Measurements from ENCODE around the gene DHX57.
"Not testable (repeated sequence)": the region's sequence is repeated elsewhere in the genome, so short reads cannot be mapped to it uniquely, and the experiment has no call there.

Gene DHX57

GRCh38 chr2:38792751-38793150 lies 83.0 kb downstream of the DHX57 start:
- no peak for DNase-seq

GRCh38 chr2:38792321-38792720 lies 83.4 kb downstream of the DHX57 start:
- DNase-seq = not testable (repeated sequence)

- no peak for DNase-seq
These were observed 84.0 kb downstream of the DHX57 start for GRCh38 chr2:38791744-38792143.

GRCh38 chr2:38789691-38790090 lies 86.0 kb downstream of the DHX57 start:
- DNase-seq = no peak

GRCh38 chr2:38788306-38788705 lies 87.4 kb downstream of the DHX57 start:
- DNase-seq = no peak

- no peak for DNase-seq
These were observed 92.1 kb downstream of the DHX57 start for GRCh38 chr2:38783586-38783985.

GRCh38 chr2:38778687-38779082 lies 97.0 kb downstream of the DHX57 start:
- DNase-seq = no peak

- no peak for DNase-seq
These were observed 99.2 kb downstream of the DHX57 start for GRCh38 chr2:38776531-38776930.

GRCh38 chr2:38775921-38776225 lies 99.9 kb downstream of the DHX57 start:
- no peak for DNase-seq

- DNase-seq = no peak
These were observed 100.4 kb downstream of the DHX57 start for GRCh38 chr2:38775097-38775920.

GRCh38 chr2:38771632-38772031 lies 104.1 kb downstream of the DHX57 start:
- no peak for DNase-seq

- no peak for DNase-seq
These were observed 110.2 kb downstream of the DHX57 start for GRCh38 chr2:38765551-38765950.

- DNase-seq = no peak
These were observed 110.6 kb downstream of the DHX57 start for GRCh38 chr2:38765149-38765548.

- no peak for DNase-seq
These were observed 112.0 kb downstream of the DHX57 start for GRCh38 chr2:38763728-38764127.

GRCh38 chr2:38763228-38763627 lies 112.5 kb downstream of the DHX57 start:
- no peak for DNase-seq

- DNase-seq = not testable (repeated sequence)
These were observed 119.8 kb downstream of the DHX57 start for GRCh38 chr2:38755891-38756290.

GRCh38 chr2:38754506-38754905 lies 121.2 kb downstream of the DHX57 start:
- DNase-seq = no peak

GRCh38 chr2:38754049-38754448 lies 121.7 kb downstream of the DHX57 start:
- no peak for DNase-seq

GRCh38 chr2:38751596-38752410 lies 123.9 kb downstream of the DHX57 start:
- peak; percentile 40 for DNase-seq

GRCh38 chr2:38750891-38751595 lies 124.7 kb downstream of the DHX57 start, which contains the start of gene SRSF7:
Gene SRSF7 (minus strand): TSS chr2:38751361. CDS start chr2:38751256, 105 bp downstream.
- DNase-seq = peak; percentile 98

- peak; percentile 68 for DNase-seq
These were observed 125.5 kb downstream of the DHX57 start for GRCh38 chr2:38750011-38750890.
